GM12872 (cell line): ENCODE data around the gene PAMR1.

Source experiments
- TF ChIP-seq, protein P1 (sequence below): IDR thresholded peaks from 3 replicates; pipeline ENCODE4 v1.5.1; 2011; ENCODE audit warnings: low read depth, mild to moderate bottlenecking, low read length, moderate library complexity; ENCODE audit not compliant: insufficient read depth

The PAMR1 gene

DNA sequence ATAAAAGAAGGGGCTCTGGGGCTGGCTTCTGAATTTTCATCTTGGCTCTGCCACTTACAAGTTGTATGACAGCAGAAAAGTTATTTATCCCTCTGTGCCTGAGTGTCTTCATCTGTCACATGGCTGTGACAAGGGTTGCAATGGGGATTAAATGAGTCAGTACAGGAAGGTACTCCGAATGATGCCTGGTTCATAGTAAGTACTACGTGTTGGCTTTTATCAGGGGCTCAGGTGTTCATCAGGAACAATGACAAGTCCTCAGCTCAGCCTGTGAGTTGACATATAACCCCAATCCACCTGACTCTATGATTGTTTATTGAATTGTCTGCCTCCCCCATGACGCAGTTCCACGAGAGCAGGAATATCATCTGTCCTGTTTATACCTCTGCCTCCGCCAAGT is 45.7 kb downstream of the PAMR1 start:
- TF ChIP-seq, protein P1, sequence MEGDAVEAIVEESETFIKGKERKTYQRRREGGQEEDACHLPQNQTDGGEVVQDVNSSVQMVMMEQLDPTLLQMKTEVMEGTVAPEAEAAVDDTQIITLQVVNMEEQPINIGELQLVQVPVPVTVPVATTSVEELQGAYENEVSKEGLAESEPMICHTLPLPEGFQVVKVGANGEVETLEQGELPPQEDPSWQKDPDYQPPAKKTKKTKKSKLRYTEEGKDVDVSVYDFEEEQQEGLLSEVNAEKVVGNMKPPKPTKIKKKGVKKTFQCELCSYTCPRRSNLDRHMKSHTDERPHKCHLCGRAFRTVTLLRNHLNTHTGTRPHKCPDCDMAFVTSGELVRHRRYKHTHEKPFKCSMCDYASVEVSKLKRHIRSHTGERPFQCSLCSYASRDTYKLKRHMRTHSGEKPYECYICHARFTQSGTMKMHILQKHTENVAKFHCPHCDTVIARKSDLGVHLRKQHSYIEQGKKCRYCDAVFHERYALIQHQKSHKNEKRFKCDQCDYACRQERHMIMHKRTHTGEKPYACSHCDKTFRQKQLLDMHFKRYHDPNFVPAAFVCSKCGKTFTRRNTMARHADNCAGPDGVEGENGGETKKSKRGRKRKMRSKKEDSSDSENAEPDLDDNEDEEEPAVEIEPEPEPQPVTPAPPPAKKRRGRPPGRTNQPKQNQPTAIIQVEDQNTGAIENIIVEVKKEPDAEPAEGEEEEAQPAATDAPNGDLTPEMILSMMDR, result no peak

DNA sequence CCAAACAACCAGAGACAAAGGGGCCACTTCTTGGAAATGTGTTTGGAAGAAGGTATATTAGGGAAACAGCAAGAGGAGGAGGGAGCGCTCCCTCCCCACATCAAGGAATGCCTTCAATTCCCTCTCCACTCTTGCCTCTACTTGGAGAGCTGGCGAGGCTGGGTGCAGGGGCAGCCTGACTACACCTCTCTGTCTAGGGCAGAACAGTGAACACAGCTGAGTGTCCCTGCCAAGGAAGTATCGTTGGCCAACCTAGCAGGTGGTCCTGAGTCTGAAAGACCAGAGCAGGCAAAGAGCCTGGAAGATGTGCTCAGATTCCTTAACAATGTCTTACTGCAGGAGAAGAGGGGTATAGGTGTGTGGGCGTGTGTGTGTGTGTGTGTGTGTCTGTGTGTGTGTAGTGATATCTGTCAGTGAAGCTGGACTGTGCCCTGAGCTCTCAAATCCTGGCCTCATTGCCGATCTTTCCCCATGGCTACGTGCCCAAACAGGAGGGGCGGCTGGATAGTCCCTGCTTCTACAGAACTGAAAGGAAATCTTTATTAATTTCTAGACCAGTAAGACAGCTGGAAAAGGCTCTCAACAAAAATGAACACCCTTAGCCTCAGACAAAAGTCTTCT is 46.8 kb downstream of the PAMR1 start:
- TF ChIP-seq, protein P1, result no peak

DNA sequence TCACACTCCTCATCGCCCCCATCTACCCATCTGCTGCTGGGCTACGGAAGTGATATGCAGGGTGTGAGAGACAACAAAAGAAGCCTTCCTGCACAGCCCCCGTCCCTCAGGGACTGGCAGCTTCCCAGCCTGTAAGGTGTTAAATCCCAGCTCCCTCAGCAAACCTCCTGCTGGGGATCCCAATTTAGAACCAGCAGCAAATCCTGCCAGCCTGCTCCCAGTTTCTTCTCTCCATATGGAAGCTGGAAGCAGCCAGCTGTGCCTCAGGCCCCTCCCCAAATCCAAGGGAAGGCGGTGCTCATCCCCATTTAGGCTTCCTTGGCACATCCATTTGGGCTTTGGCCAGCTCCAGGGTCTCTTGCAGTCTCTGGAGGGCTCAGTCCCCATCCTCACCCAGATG is 47.5 kb downstream of the PAMR1 start:
- TF ChIP-seq, protein P1, result no peak

DNA sequence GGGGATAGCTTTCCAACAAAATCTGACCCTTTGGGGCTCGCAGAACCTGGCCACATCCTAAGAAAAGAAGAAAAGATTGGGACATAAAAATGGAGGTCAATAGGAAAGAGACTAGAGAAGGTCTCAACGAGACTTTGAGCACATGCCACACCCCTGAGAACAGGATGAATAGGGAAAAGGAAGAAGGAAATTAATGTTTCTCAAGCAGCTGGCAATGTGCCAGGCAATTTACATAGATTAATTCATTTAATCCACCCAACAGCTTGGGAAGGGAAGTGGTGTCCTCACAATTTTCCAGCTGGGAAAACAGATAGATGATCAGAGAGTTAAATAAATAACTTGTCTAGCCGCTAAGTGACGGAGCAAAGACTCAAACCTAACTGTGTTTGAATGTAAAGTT is 50.7 kb downstream of the PAMR1 start:
- TF ChIP-seq, protein P1, result no peak

DNA sequence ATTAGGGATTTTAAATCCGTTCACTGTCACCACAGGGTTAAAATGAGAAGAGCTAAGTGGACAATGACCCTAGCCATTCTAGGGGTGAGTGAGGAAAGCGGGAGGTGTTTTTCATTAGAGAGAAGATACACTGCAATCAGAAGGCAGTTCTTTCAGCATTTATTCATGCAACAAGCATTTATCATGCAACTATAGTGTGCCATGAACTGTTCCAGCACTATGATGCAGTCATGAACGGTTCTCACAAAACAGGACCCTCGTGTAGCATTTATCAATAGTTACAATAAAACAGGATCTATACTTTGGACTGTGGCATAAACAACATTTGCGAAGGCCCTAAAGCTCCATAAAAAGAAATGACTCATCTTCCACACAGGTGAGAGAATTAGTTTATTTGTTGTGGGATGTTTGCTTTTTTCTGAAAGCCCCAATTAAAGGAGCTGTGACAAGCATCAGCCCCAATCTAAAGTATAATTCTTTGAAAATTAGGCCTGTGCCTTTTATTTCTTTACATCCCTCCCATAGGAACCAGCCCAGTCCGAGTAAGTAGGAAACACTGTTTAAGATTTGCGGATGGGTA is 51.5 kb downstream of the PAMR1 start:
- TF ChIP-seq, protein P1, result no peak

DNA sequence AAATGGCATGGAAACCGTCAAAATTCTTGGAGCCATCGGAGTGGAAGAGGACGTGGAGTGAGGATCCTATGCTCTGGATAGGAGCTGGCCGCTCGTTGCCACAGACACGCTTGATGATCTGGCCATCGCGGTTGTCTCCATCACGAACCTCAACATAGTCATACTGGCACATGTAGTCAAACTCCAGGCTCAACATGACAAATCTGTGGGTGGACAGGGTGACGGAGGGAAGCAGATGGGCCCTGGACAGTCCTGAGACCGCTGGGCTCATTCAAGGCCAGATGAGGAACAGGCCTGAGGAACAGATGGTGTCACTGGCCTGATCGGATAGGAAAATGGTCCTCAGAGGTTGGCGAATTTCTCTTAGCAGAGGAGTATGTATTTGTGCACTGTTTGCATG is 54.8 kb downstream of the PAMR1 start:
- TF ChIP-seq, protein P1, result no peak

DNA sequence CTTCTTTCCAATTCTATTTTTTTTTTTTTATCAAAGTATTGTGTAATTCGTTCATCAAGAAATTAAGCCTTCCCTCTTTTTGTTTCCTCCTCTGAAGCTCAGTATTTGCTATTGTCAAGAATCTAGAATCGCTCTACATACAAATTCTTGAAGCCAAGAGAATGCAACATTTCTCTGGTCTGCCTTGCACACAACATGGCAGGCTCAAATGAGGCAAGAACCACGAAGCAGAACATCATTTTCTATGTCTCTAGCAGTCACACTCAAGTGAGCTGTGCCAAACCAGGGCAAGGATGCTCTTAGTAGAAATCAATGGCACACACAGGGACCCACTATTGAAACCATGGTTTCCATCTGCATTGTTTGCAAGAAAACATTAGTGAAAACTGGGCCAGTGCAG is 59.4 kb downstream of the PAMR1 start:
- TF ChIP-seq, protein P1, result no peak
